GM12878 (cell line): ENCODE results near the gene PRKG1. TPM values are rescaled to one million over a fixed set of nuclear protein-coding genes. Genes with fewer than 3 reads are reported as not detected.

Source experiments
- ATAC-seq: fragments of 200-7000 bp; cut with Tn5 transposase; 3 replicates; pipeline ENCODE4 v1.9.1; 2020; ENCODE audit warnings: mild to moderate bottlenecking, moderate library complexity
- BruUV-seq: library from RNA; stranded (reverse); fragments of 400-500 nt; replicated peaks from 2 replicates; lab custom pipeline; 2021; lab: Mats Ljungman, UMichigan
- CTCF ChIA-PET: fragments of 300-600 bp; sonication (Branson Sonifier 250); formaldehyde crosslinking; extraction: SDS; loops from one replicate; lab custom pipeline; 2021; ENCODE audit warnings: inconsistent platforms; lab: Yijun Ruan, JAX
- POLR2A ChIA-PET: fragments of 350-600 bp; formaldehyde crosslinking; extraction: SDS; loops from one replicate; lab custom pipeline; 2021; ENCODE audit warnings: inconsistent platforms; lab: Charles Lee
- RAD21 ChIA-PET: fragments of 300-600 bp; sonication (Branson Sonifier 250); formaldehyde crosslinking; loops from one replicate; lab custom pipeline; 2023; ENCODE audit warnings: antibody characterized with exemption; ENCODE audit not compliant: unreplicated experiment; lab: Charles Lee
- SMC1A ChIA-PET: fragments of 300-600 bp; sonication (Branson Sonifier 250); formaldehyde crosslinking; loops from one replicate; lab custom pipeline; 2023; ENCODE audit not compliant: unreplicated experiment, uncharacterized antibody; lab: Charles Lee
- DNase-seq: peaks from one replicate; pipeline ENCODE4 v3.0.0-alpha.2; 2011; ENCODE audit warnings: low read depth, low spot score
- FAIRE-seq: peaks from 3 replicates; lab custom pipeline; 2011; peaks lifted over from hg19 to GRCh38; lab: Jason Lieb, UNC
- H2AFZ ChIP-seq: 2 replicates; pipeline ENCODE4 v1.6.0; 2011; ENCODE audit warnings: low read depth, low read length, control low read depth; ENCODE audit not compliant: control insufficient read depth
- H3K27ac ChIP-seq: 2 replicates; pipeline ENCODE4 v1.5.1; 2011; ENCODE audit warnings: control low read depth; ENCODE audit not compliant: control insufficient read depth, insufficient read depth
- H3K27me3 ChIP-seq, 2 experiments: replicated peaks in 1 of 2; 2 replicates each; pipeline versions ENCODE4 v1.6.0 to v1.6.1; 2011; ENCODE audit warnings: low read length in 1 of 2; ENCODE audit not compliant: control insufficient read depth in 2 of 2, insufficient read depth in 2 of 2
- H3K36me3 ChIP-seq, 2 experiments: 2 replicates each; pipeline ENCODE4 v1.5.1; 2011; ENCODE audit warnings: low read length in 1 of 2; ENCODE audit not compliant: control insufficient read depth in 2 of 2, insufficient read depth in 2 of 2
- H3K4me1 ChIP-seq: 2 replicates; pipeline ENCODE4 v1.6.1; 2011; ENCODE audit warnings: mild to moderate bottlenecking, low read length, moderate library complexity, mixed read lengths; ENCODE audit not compliant: control insufficient read depth, insufficient read depth
- H3K4me2 ChIP-seq: 2 replicates; pipeline ENCODE4 v1.6.0; 2011; ENCODE audit warnings: control low read depth; ENCODE audit not compliant: control insufficient read depth, insufficient read depth
- H3K4me3 ChIP-seq: fragments of 200-600 bp; sonication (generic); 2 replicates; pipeline ENCODE4 v1.5.1; 2016
- H3K79me2 ChIP-seq: 2 replicates; pipeline ENCODE4 v1.6.0; 2011; ENCODE audit warnings: low read length; ENCODE audit not compliant: control insufficient read depth, insufficient read depth
- H3K9ac ChIP-seq: 2 replicates; pipeline ENCODE4 v1.8.0; 2011; ENCODE audit warnings: low read length, control low read depth, mixed read lengths; ENCODE audit not compliant: control insufficient read depth, insufficient read depth
- H3K9me3 ChIP-seq: replicated peaks from 3 replicates; pipeline ENCODE4 v1.5.1; 2011; ENCODE audit warnings: mild to moderate bottlenecking, low read length; ENCODE audit not compliant: control insufficient read depth, insufficient read depth
- H4K20me1 ChIP-seq: 2 replicates; pipeline ENCODE4 v1.6.0; 2011; ENCODE audit not compliant: control insufficient read depth, insufficient read depth
- BACH1 ChIP-seq: fragments of 450-650 bp; IDR thresholded peaks from 2 replicates; pipeline ENCODE4 v1.6.1; 2017; ENCODE audit warnings: mild to moderate bottlenecking, borderline replicate concordance
- CHD4 ChIP-seq: fragments of 200-600 bp; sonication (generic); IDR thresholded peaks from 2 replicates; pipeline ENCODE4 v1.6.1; 2016; ENCODE audit warnings: mild to moderate bottlenecking
- E4F1 ChIP-seq: fragments of 450-650 bp; IDR thresholded peaks from 2 replicates; pipeline ENCODE4 v1.6.1; 2018; ENCODE audit warnings: borderline replicate concordance, mild to moderate bottlenecking; ENCODE audit not compliant: partially characterized antibody
- ESRRA ChIP-seq: IDR thresholded peaks from 2 replicates; pipeline ENCODE4 v1.6.1; 2012; ENCODE audit warnings: mild to moderate bottlenecking, low read length, improper control_type of control experiment
- FOS ChIP-seq: IDR thresholded peaks from 3 replicates; pipeline ENCODE4 v1.6.1; 2011; ENCODE audit warnings: borderline replicate concordance; ENCODE audit not compliant: insufficient read length; ENCODE audit errors: extremely low read depth
- MEF2A ChIP-seq: IDR thresholded peaks from 2 replicates; pipeline ENCODE4 v1.6.1; 2011; ENCODE audit warnings: low read depth, mild to moderate bottlenecking, low read length, moderate library complexity; ENCODE audit not compliant: insufficient read depth
- MLLT1 ChIP-seq: fragments of 450-650 bp; IDR thresholded peaks from 2 replicates; pipeline ENCODE4 v1.6.1; 2016; ENCODE audit warnings: mild to moderate bottlenecking
- NBN ChIP-seq: fragments of 450-650 bp; IDR thresholded peaks from 2 replicates; pipeline ENCODE4 v1.6.1; 2016
- NFYB ChIP-seq: IDR thresholded peaks from 2 replicates; pipeline ENCODE4 v1.6.1; 2011; ENCODE audit warnings: low read depth, mild to moderate bottlenecking, low read length, improper control_type of control experiment, moderate library complexity; ENCODE audit not compliant: insufficient read depth
- NRF1 ChIP-seq: conservative IDR thresholded peaks from 2 replicates; pipeline ENCODE4 v1.6.1; 2011; ENCODE audit warnings: mild to moderate bottlenecking, low read depth, low read length, improper control_type of control experiment
- POLR2AphosphoS5 ChIP-seq: IDR thresholded peaks from 2 replicates; pipeline ENCODE4 v1.6.1; 2011; ENCODE audit warnings: mild to moderate bottlenecking, low read length, inconsistent platforms
- RELA ChIP-seq: fragments of 450-650 bp; IDR thresholded peaks from 2 replicates; pipeline ENCODE4 v1.8.0; 2014; ENCODE audit warnings: borderline replicate concordance; ENCODE audit not compliant: partially characterized antibody
- STAT1 ChIP-seq: fragments of 450-650 bp; conservative IDR thresholded peaks from 2 replicates; pipeline ENCODE4 v1.6.1; 2014; ENCODE audit warnings: antibody characterized with exemption, mild to moderate bottlenecking
- STAT3 ChIP-seq: IDR thresholded peaks from 2 replicates; pipeline ENCODE4 v1.6.1; 2011; ENCODE audit warnings: low read depth, low read length, improper control_type of control experiment
- TCF12 ChIP-seq: IDR thresholded peaks from 2 replicates; pipeline ENCODE4 v1.6.1; 2011; ENCODE audit warnings: low read depth, mild to moderate bottlenecking, low read length
- TCF7 ChIP-seq: IDR thresholded peaks from 2 replicates; pipeline ENCODE4 v1.6.1; 2014; ENCODE audit warnings: antibody characterized with exemption, borderline replicate concordance
- YY1 ChIP-seq: IDR thresholded peaks from 2 replicates; pipeline ENCODE4 v1.6.1; 2011; ENCODE audit warnings: low read depth, mild to moderate bottlenecking, low read length
- ZBED1 ChIP-seq: IDR thresholded peaks from 2 replicates; pipeline ENCODE4 v1.6.1; 2016; ENCODE audit warnings: borderline replicate concordance
- ZBTB11 ChIP-seq: fragments of 450-650 bp; formaldehyde crosslinking; IDR thresholded peaks from 2 replicates; pipeline ENCODE4 v1.5.0; 2022; ENCODE audit warnings: mild to moderate bottlenecking, missing genetic modification characterization
- WGBS: methylation state at CpG from one replicate; pipeline ENCODE4 v1.1.6; 2016; ENCODE audit warnings: low lambda C conversion rate; ENCODE audit not compliant: insufficient replicate concordance, insufficient coverage; ENCODE audit errors: missing lambda C conversion rate; 5-methylcytosine and 5-hydroxymethylcytosine counted together
- in situ Hi-C: fragments of 300-500 bp; cut with MboI; formaldehyde crosslinking; loops from 9 replicates; pipeline ENCODE4 v1.14.3; 2018; ENCODE audit warnings: mixed read lengths
- intact Hi-C: fragments of 100-400 bp; cut with micrococcal nuclease; formaldehyde crosslinking; loops from one replicate; pipeline ENCODE4 v1.14.2; 2022; ENCODE audit not compliant: unreplicated experiment
- polyA plus RNA-seq, 11 experiments: library from polyadenylated mRNA; depleted of rRNA in 4 of 11; unstranded in 6 of 11; stranded (reverse) in 5 of 11; fragments of >200 nt; fragmentation: Nextera tagmentation in 4 of 11; fragmentation: Illumina TruSeq in 1 of 11; extraction: Ambion mirVana in 4 of 11; extraction: Trizol in 1 of 11; gene quantifications; 1 replicate in 1 of 11; 2 replicates in 10 of 11; pipeline versions ENCODE4 v1.2.1 to v1.2.3, GENCODE V29; 2011 to 2016; ENCODE audit warnings: inconsistent platforms in 2 of 11, missing spikeins in 2 of 11, low read depth in 1 of 11
- total RNA-seq, 4 experiments: library from RNA; depleted of rRNA in 3 of 4; stranded (reverse); fragments of >200 nt in 3 of 4; fragmentation: Illumina TruSeq in 1 of 4; extraction: Trizol in 1 of 4; gene quantifications; 2 replicates each; pipeline versions ENCODE4 v1.2.1 to v1.2.3, GENCODE V29; 2013 to 2021

PRKG1 gene
- total and polyA plus RNA-seq, 10 of the 15 experiments (the other 5 are each of a cell fraction or from before 2014, with no cell fraction given) = 0.04 to 0.05 TPM; not detected in 8

- ATAC-seq = no peak
- POLR2A ChIA-PET = no interaction called here
- RAD21 ChIA-PET = no interaction called here
- no peaks in the 10 kb centered on the region; a peak in 1 of 4 replicates for H3K27me3 ChIP-seq
- no peaks in the 10 kb centered on the region for H4K20me1 ChIP-seq
- intact Hi-C loops = no loop called here
- no peak overlapping the region for H2AFZ ChIP-seq
- H3K9me3 ChIP-seq = no peaks in the 10 kb centered on the region
- CTCF ChIA-PET = interaction anchor here (1.3 kb wide), 1 partner anchor 10 kb away, joined by 3 read pairs; no protein-coding TSS in a partner anchor
- in situ Hi-C loops = loop anchor here (25.0 kb wide), 1 partner anchor 888 kb away; the partner anchor contains the start of gene PRKG1
- FAIRE-seq = no peak
- H3K4me2 ChIP-seq = no peak overlapping the region
- no peak overlapping the region for H3K9ac ChIP-seq
- SMC1A ChIA-PET = no interaction called here
- no peaks in the 10 kb centered on the region for H3K4me1 ChIP-seq
- H3K27ac ChIP-seq = no peak overlapping the region
- no peaks in the 10 kb centered on the region for H3K36me3 ChIP-seq
- no peaks in the 10 kb centered on the region for H3K79me2 ChIP-seq
- H3K4me3 ChIP-seq = no peak overlapping the region
- DNase-seq = no peak
- no TSS peak for BruUV-seq
- WGBS = 26% methylated on average over 10 of the region's 10 CpGs
- TF ChIP-seq ESRRA = no peak
- TF ChIP-seq ZBED1 = no peak
- TF ChIP-seq STAT3 = no peak
- TF ChIP-seq YY1 = no peak
- no peak for TF ChIP-seq NFYB
- no peak for TF ChIP-seq ZBTB11 (CRISPR knock-in tag)
- no peak for TF ChIP-seq MEF2A
- no peak for TF ChIP-seq STAT1
- no peak for TF ChIP-seq MLLT1
- no peak for TF ChIP-seq FOS
- no peak for TF ChIP-seq TCF12
- no peak for TF ChIP-seq BACH1
- TF ChIP-seq NBN = no peak
- no peak for TF ChIP-seq CHD4
- TF ChIP-seq RELA = no peak
- no peak for TF ChIP-seq POLR2AphosphoS5
- no peak for TF ChIP-seq E4F1
- TF ChIP-seq TCF7 = no peak
- no peak for TF ChIP-seq NRF1
Measured at GRCh38 chr10:51950371-51950995, 876.2 kb downstream of the PRKG1 start.
